Tibial nerve (tissue), 4 donors: ENCODE measurements around the gene SYPL1.

ENCODE experiments used
- EP300 ChIP-seq, 2 donors: sonication (generic); formaldehyde crosslinking; IDR thresholded peaks; one replicate each; pipeline ENCODE4 v1.6.1; 2017; ENCODE audit warnings: antibody characterized with exemption in 2 of 2, mild to moderate bottlenecking in 1 of 2
- TF ChIP-seq, protein P1 (sequence below), 5 experiments: fragments of 200-600 bp in 3 of 5; fragments of 450-650 bp in 2 of 5; sonication (generic) in 3 of 5; IDR thresholded peaks; one replicate each; pipeline ENCODE4 v1.5.1; 2016 to 2019; ENCODE audit warnings: antibody characterized with exemption in 5 of 5, mild to moderate bottlenecking in 3 of 5, moderate library complexity in 2 of 5

DNA sequence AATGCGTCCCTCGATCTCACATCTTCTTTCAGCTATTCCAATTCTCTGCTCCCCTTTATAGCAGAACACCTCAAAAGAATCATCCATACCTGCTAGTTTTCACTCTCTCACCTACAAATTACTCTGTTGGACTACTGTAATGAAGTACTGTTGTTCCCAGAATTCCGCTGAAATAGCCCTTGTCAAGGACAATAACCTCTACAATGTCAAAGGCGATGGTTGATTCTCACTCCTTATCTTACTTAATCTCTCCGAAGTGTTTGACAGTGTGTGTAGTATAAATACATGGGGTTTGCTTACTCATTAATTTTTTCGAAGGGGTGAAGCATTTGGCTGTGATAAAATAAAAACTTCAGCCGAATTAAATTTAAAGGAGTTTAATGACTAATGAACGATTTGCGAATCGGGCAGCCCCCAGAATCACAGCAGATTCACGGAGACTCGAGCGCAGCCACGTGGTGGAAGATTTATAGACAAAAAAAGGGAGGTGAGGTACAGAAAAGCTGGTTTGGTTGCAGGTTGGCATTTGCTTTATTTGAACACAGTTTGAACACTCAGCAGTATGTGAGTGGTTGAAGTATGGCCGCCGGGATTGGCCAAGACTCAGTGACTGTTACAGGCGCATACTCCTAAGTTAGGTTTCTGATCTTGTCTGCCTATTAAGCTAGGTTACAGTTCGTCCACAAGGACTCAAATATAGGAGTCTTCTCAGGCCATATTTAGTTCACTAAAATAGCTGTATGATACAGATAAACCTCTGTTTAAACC lies 29.8 kb downstream of the SYPL1 start:
- TF ChIP-seq, protein P1, sequence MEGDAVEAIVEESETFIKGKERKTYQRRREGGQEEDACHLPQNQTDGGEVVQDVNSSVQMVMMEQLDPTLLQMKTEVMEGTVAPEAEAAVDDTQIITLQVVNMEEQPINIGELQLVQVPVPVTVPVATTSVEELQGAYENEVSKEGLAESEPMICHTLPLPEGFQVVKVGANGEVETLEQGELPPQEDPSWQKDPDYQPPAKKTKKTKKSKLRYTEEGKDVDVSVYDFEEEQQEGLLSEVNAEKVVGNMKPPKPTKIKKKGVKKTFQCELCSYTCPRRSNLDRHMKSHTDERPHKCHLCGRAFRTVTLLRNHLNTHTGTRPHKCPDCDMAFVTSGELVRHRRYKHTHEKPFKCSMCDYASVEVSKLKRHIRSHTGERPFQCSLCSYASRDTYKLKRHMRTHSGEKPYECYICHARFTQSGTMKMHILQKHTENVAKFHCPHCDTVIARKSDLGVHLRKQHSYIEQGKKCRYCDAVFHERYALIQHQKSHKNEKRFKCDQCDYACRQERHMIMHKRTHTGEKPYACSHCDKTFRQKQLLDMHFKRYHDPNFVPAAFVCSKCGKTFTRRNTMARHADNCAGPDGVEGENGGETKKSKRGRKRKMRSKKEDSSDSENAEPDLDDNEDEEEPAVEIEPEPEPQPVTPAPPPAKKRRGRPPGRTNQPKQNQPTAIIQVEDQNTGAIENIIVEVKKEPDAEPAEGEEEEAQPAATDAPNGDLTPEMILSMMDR (IDR thresholded peaks at IDR 0.05) = no peak
- no peak for TF ChIP-seq EP300 (IDR thresholded peaks at IDR 0.05)
